Fibroblast of skin of scalp (primary cell): ENCODE measurements around the gene LGALS3. TPM values are rescaled to one million over a fixed set of nuclear protein-coding genes. Genes with fewer than 3 reads are reported as not detected.
"Not testable (repeated sequence)": the region's sequence is repeated elsewhere in the genome, so short reads cannot be mapped to it uniquely, and the experiment has no call there.

Experiments used
- DNase-seq: peaks from one replicate; pipeline ENCODE4 v3.0.0-alpha.2; 2013
- polyA plus RNA-seq, 2 experiments: library from polyadenylated mRNA; unstranded; fragments of 120-200 nt; gene quantifications; one replicate each; pipeline ENCODE4 v1.2.1, GENCODE V29; 2013; ENCODE audit not compliant: insufficient read length in 2 of 2

The LGALS3 gene
- 102 TPM for polyA plus RNA-seq (2013, experiment 1 of 2; ENCODE audit: insufficient read length)
- polyA plus RNA-seq (2013, experiment 2 of 2; ENCODE audit: insufficient read length), result 102 TPM

DNA sequence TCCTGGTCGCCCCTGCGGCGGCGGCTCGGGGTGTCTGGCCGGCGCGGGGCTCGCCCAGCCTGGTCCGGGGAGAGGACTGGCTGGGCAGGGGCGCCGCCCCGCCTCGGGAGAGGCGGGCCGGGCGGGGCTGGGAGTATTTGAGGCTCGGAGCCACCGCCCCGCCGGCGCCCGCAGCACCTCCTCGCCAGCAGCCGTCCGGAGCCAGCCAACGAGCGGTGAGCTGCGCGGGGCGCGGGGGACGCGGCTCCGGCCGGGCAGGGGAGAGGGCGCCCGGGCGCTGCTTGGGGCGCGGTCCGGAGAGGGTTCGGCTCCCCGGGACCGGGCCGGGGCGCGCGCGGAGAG lies at the start of gene LGALS3:
LGALS3 (plus strand) TSS at position 167 of the 342 bp plus-strand sequence. CDS start 8,122 bp downstream, outside the sequence.
- DNase-seq, result peak; percentile 52

DNA sequence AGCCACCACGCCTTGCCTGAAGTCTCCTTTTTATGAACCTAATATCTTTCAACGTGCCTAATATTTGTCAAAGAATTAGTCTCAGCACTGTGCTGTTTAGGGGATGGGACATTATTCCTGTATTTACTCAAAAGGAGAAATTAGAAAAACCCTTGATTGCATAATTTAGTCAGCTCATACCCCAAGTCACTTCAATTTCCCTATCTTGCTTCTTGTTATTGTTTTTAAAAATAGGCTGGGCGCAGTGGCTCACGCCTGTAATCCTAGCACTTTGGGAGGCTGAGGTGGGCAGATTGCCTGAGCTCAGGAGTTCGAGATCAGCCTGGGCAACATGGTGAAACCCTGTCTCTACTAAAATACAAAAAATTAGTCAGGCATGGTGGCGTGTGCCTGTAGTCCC lies 49.1 kb upstream of the LGALS3 start:
- not testable (repeated sequence) for DNase-seq

DNA sequence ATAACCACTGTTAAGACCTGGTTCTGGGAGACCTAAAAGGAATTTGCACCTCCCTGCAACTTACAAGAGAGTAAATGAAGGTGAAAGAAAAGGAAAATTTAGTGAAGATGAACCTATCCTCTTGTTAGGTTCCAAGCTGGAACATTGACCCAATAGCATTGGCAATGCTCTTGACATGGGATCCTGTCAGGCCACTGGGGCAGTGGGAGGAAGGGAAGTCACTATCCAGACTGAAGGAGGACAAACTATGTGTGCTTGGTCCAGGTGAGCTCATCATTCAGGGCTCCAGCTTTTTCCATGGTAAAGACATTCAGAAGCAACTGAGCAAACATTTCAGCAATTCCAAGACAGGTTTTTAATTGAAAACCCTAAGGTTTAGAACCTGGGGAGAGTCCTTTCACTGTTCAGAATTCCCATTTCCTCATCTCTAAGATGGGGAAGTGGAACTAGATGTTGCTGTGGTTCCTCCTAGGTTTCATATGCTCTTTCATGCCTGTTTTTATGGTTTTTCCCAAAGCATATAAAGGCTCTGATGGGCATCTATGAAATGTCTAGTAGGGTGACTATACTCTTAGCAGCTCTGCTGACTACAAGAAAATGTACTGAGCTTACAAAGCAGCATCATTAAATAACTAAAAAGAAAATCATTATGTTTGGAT lies 44.5 kb upstream of the LGALS3 start:
- DNase-seq, result no peak

DNA sequence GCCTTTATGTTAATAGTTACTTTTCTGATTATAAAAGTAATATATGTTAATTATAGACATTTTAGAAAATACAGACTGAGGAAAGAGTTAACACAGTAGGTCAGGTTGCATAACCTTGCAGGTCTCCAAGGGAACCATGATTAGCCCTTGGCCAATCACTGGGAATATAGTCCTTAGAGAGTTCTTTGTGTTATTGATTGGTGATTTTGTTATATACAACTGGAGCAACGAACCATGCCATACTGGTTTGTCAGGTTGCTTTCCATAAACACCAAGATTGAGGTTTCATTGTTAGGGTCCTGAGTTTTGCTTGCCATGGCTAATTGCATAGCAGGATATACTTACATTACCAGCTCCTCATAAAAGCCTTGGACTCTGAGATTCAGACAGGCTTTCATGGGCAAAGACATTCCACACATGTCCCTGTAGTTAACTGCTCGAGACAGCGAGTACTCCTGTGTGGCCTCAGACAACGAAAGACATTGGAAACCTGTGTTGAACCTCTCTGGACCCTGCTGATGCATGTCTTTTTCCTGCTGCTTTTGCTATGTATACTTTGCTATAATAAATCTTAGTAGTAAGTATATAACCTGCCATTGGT lies 43.9 kb upstream of the LGALS3 start:
- DNase-seq, result no peak

DNA sequence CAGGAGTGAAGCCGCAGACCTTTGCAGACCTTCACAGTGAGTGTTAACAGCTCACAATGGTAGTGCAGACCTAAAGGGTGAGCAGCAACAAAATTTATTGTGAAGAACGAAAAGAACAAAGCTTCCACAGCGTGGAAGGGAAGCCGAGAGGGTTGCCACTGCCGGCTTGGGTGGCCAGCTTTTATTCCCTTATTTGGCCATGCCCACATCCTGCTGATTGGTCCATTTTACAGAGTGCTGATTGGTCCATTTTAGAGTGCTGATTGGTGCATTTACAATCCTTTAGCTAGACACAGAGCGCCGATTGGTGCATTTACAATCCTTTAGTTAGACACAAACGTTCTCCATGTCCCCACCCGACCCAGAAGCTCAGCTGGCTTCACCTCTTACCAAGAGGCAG lies 42.1 kb upstream of the LGALS3 start:
- no peak for DNase-seq

DNA sequence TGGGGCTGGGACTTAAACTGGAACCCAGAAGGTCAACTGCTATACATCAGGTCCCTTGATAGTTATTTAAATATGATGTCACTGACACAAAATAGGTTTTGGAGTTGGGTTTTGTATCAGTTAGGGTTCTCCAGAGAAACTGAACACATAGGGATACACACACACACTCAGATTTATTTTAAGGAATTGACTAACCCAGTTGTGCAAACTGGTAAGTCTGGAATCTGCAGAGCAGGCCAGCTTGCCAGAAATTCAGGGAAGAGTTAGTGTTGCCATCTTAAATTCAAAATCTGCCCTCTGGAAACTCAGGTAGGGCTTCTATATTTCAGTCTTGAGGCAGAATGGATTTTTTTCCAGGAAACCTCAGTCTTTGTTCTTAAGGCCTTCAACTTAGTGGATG lies 40.7 kb upstream of the LGALS3 start:
- no peak for DNase-seq

DNA sequence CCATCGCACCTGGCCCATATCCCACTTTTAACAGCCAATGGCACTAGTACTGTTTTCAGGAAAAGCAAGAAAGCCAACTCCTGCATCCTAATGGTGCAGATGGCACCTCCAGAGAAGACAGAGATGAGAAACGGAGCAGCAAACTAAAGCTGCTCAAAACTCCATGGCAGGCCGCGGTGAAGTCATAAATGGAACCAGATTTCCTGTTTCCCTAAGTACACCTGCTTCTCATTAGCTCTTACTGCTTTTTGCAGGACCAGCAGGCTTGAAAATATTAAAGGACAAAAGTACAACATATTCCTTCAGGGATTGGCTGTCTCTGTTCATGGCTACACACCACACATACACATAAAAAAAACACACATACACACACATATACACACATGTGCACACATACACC lies 36.7 kb upstream of the LGALS3 start:
- peak; percentile 67 for DNase-seq

DNA sequence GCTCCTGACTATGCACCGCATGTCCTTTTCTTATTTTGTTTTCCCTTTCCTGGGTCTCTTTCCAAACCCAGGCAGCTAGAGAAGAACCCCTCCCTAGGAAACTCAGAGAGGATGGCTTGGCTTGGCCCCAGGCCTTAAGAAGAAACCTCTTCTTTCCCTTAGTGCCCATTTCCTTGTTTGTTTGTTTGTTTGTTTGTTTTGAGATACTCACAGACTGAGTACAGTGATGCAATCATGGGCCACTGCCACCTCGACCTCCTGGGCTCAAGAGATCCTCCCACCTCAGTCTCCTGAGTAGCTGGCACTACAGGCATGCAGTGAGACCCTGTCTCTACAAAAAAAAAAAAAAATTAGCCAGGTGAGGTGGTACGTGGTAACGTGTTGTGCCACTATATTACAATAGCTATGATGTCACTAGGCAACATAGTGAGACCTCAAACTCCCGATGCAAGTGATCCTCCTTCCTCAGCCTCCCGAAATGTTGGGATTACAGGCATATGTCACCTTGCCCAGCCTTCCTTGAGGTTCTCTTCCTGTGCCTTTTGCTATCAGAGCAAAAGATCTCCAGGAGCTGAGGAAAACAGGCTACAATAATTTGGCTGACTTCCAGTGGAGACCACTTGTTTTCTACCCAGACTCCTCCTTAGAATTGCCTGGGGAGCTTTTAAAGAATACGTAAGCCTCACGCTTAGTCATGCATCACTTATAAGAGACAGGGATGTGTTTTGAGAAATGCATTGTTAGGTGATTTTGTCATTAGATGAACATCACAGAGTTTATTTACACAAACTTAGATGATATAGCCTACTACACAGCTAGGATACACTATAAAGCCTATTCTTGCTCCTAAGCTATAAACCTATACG lies 34.5 kb upstream of the LGALS3 start:
- DNase-seq, result peak; percentile 36

DNA sequence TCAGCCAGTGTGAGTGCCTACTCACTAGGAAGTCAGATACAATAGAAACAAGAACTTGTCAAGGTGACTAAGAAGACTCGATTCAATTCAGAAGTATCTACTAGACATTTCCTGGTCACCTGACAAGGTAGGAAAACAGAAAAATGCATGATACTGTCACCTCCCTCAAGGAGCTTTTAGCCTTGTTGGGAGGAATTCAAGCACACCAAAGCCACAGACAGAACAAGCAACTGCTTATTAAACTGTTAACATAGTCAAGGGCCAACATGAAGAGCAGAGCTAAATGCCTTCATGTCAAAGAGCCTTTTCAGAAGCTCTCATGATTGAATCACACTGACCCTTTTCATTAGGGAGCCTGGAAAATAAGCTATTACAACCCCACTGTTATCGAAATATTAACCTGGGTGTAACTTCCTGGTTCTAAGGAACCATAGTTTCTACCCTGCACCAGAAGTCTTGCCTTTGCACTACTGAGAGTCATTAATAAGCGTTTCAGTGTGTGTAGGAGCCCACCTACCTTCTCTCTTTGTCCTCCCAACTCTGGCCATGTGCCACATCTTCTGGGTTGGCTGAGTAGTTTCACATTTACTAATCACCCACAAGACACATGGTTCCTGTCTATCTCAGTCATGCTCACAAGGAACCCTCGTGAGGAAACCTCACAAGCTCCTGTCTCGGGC lies 31.0 kb upstream of the LGALS3 start:
- no peak for DNase-seq

DNA sequence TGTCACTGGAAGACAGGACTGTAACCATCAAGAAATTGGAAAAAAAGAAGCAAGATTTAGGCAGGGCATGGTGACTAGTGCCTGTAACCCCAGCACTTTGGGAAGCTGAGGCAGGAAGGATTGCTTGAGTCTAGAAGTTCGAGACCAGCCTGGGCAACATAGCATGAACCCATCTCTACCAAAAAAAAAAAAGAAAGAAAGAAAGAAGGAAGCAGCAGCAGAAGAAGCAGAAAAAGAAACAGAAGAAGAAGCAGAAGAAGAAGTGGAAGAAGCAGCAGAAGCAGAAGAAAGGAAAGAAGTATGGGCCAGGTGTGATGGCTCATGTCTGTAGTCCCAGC lies 30.5 kb upstream of the LGALS3 start:
- DNase-seq, result no peak

DNA sequence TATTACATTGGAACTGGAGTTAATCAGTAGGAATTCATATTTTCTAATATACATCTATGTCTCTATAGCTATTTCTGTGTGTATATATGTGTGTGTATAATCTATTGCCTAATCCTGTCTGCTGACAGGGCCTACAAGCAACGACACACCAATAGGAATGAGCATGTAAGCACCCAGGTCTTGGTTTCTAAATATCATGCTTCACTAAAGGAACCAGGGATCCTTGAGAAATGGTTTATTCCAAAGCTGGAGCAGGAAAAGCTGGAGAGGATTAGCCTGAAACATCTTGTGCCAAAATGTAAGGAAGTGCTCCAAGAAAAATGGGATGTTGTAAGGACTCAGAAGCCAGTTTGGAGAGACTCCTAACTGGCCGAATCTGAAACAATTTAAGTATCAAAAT lies 29.3 kb upstream of the LGALS3 start:
- peak; percentile 55 for DNase-seq

DNA sequence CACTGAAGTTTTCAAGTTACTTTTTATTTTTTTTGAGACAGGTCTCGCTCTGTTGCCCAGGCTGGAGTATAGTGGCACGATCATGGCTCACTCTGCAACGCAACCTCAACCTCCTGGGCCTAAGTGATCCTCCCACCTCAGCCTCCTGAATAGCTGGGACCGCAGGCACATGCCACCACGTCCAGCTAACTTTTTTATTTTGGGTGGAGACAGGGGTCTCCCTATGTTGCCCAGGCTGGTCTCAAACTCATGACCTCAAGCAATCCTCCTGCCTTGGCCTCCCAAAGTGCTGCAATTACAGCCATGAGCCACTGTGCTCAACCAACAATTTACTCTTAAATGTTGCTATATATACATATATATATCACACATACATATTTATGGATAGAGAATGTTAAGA lies 27.4 kb upstream of the LGALS3 start:
- no peak for DNase-seq

DNA sequence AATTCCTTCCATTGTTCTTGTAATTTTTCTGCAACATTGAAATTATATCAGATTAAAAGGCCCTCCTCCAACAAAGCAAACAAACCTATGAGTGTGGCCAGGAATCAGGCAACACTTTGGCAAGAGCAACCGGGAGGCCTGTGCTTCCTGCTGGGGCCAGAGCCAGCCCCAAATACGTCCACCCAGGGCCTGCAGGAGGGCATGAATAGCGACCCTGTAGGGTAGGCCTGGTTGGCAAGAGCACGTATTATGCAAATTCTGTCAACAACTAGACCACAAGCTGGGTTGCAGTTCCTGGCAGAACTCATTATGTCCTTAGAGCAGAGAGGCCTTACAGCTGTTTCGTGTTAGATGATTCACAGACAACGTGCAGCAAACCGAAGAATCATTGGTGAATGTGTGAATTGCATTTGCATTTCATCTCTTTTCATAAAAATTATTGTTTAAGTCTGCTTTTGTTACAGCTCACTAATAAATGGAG lies 26.9 kb upstream of the LGALS3 start:
- peak; percentile 100 for DNase-seq

DNA sequence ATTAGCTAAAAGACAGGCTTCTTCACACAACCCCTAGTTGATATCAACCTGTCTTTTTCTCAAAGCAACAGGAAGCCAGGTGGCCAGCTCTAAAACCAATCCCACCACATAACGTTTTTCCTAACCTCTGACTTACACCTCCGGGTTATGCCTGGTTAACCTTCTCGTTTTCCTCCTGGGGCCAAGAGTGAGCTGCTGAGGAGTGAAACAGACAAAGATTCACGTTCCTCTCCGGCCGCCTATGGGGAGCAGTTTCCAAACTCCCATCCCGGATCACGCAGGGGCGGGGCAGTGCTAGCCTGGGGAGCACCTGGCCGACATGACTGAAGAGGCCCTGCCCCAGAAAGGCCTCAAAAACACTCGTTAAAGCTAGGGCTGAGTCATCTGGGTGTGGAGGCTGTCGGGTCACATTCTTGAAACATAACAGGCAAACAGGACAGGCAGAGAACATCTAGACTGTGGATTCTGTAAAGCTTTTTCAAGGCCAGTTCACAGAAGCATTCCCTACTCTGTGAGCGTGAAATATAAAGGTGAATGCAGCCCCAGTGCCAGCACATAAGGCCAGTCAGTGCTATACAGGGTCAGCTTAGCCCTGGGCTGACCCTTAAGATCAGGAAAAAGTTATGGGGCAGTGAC lies 25.9 kb upstream of the LGALS3 start:
- peak; percentile 93 for DNase-seq

DNA sequence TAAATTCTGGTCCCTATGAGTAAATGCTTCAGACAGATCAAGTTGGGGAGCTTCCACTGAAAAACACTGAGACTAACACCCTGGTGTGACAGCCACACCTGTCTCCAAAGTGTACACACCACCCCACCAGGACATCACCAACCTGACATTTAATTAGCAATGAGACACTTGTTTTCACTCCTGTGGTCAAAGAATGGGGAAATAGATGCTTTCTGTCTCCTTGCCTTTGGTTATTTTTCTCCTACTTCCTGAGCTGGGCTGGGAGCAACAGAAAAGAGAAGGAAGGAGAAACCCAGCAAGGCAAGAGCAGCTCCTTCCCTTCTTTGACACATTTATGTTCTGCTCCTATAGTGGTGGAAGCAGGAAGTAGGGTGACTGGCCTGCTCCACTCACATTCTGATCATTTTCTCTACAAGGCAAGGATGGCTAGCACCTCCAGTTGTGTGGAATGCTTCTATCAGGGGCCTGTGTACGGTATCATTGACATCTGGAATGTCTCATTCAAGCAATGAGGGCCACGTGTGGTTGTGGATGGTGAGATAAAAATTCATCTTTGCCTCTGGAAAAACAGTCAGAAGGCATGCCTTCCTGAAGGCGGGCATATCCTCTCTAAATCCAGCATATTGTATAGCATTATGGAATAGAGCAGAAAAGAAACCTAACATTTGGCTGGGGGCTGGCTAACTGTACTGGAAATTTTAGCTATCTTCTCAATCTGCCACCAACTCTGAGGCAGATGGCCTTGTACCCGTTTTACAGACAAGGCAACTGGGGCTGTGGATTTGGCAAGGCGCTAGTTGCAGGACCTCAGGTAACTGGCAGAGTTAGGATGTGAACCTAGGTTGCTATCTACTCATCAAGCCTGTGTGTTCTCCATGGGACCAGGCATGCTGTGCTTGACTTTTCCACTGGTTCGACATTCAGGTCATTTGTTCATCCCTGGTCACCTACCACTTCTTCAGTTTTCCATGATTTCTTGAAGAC lies 24.8 kb upstream of the LGALS3 start:
- DNase-seq, result no peak

DNA sequence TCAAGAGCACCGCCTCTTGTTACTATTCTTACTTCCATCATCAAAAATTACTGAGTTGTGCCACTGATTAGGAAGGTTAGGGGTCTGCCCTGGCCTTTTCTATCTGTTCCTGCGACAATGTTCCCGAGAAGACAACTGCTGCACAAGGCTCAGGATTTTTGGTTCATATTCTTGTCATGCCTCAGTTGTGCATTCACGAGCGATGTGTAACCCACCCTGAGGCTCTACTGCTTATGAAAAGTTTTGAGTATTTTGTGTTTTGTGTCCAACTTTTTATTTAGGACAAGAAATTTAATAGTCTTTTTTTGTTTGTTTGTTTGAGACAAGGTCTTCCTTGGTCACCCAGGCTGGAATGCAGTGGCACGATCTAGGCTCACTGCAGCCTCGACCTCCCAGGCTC lies 23.1 kb upstream of the LGALS3 start:
- no peak for DNase-seq

DNA sequence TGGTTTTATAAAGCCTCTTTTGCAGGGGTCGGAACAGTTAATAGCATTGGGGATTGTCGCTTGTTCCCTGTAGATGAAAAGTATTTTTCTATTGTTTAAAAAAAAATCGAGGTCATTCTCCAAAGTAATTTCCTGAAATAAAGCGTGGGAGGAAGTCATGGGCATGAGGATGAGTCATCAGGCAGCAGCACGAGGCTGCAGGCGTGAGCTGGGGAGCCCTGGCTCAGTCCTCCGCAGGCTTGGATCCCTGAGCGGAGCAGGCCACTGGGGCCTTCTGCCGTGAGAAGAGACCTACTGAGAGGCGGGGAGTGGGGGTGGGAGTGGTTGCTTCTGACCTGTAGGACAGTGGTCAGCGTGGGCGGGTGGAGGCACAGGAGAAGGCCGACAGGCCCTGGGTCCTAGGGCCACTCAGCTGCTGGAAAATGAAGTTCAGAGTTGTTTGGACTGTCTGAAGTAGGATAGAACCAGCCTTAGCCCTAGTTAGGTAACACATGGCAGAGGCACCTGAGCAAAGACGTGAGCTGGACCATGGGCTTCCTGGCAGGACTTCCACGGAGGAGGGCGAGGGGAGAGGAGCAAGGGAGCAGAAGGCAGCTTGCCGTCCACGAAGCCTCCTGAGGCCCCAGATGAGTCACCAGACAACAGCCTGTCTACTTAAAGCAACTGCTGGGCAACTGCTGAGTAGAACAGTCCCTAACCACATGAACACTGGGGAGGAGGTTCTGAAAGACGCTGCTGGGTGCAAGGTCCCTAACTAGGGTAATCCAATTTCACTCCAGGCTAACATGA lies 21.1 kb upstream of the LGALS3 start:
- peak; percentile 95 for DNase-seq

DNA sequence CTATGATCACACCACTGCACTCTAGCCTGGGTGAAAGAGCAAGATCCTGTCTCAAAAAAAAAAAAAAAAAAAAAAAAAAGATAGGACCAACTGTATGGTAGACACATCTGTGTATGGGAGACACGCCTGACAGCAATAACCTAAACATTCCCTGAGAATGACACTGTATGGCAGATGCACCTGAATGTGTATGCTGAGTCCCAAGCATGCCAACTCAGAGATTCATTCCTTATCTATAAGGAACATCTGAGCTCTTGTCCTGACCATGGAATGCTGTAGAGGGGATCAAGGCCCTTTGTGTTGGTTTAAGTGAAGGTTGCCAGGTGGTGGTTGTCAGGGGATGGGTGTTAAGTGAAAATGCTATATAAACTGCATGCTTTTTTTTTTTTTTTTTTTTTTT lies 19.2 kb upstream of the LGALS3 start:
- DNase-seq, result no peak

DNA sequence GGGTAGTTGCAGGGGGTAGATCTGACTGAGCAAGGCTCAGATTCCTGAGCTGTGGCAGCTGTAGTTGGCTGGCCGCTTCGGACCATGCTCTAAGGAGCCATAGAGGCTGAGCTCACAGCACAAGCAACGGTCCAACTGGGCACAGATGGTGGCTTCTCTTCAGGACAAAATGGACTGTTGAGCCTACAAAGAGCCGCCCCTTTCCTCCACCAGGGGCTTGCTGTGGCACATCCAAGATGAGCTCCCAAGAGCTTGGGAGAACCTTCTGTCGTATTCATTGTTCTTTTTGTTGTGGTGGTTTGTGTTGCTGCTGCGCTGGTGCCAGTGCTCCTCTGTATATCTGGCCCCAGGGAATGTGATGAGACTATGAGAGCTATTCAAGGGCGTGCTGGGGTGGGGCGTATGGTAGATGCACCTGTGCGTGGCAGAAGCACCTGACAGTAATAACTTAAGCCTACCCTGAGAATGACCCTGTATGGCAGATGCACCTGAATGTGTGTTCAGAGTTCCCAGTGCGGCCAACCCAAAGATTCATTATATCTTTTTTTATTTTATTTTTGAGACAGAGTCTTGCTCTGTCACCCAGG lies 17.8 kb upstream of the LGALS3 start:
- no peak for DNase-seq

DNA sequence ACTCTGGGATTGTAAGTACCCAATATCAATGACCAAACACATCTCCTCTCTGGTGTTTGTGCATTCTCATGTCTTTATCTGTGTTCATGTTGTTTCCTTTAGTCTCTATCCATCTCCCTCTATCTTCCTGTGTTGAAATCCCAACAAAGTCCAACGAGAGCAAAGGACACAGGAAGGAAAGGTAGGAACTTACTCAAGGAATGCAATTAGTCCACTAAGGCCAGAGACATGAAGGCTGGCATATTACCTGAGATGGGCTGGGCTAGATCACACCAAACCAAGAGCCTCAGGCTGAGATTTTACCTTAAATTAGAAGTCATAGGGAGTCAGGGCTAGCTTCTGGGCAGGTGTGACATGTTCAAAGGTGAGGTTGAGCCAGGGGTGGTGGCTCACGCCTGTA lies 14.3 kb upstream of the LGALS3 start:
- DNase-seq, result no peak
